Measurements from ENCODE around the gene TMEM131.
A peak's percentile ranks its signal among the peaks of the same experiment; 100 is the strongest.

The TMEM131 gene

GRCh38 chr2:98039085-98039756 is 43.5 kb upstream of the TMEM131 start:
- Histone ChIP-seq H3K27ac (replicated peaks) (no peak overlapping the region), H3K4me3 (replicated peaks; ENCODE audit: insufficient read depth, low read length) (no peak overlapping the region), H3K27me3 (ENCODE audit: insufficient read depth, poor library complexity, severe bottlenecking) (no peaks in the 10 kb centered on the region)
- TF ChIP-seq REST (IDR thresholded peaks at IDR 0.05; ENCODE audit: insufficient replicate concordance, low read depth): peak; percentile 34
- TF ChIP-seq GABPA (IDR thresholded peaks at IDR 0.05; ENCODE audit: low read depth): no peak
- no peak for TF ChIP-seq CTCF (IDR thresholded peaks at IDR 0.05; ENCODE audit: insufficient read depth, low read length)
- peak; percentile 42 to 82 for DNase-seq (ENCODE audit: low read depth in 1 of 2, low spot score in 1 of 2)

- H3K4me3 ChIP-seq (replicated peaks; ENCODE audit: insufficient read depth, low read length): no peak overlapping the region
- no peak for DNase-seq (ENCODE audit: low read depth in 1 of 2, low spot score in 1 of 2)
- H3K27ac ChIP-seq (replicated peaks): no peak overlapping the region
- no peak for TF ChIP-seq REST (IDR thresholded peaks at IDR 0.05; ENCODE audit: insufficient replicate concordance, low read depth)
- no peak for TF ChIP-seq CTCF (IDR thresholded peaks at IDR 0.05; ENCODE audit: insufficient read depth, low read length)
- TF ChIP-seq POLR2AphosphoS5 (IDR thresholded peaks at IDR 0.05; ENCODE audit: low read depth): no peak
- TF ChIP-seq SPI1 (IDR thresholded peaks at IDR 0.05; ENCODE audit: borderline replicate concordance, low read depth): no peak
- TF ChIP-seq GABPA (IDR thresholded peaks at IDR 0.05; ENCODE audit: low read depth): no peak
- no peaks in the 10 kb centered on the region for H3K27me3 ChIP-seq (ENCODE audit: insufficient read depth, poor library complexity, severe bottlenecking)
Observed at GRCh38 chr2:98037666-98038336, 42.1 kb upstream of the TMEM131 start.

- no peak for DNase-seq (ENCODE audit: low read depth in 1 of 2, low spot score in 1 of 2)
- no peaks in the 10 kb centered on the region for H3K27me3 ChIP-seq (ENCODE audit: insufficient read depth, poor library complexity, severe bottlenecking)
- H3K4me3 ChIP-seq (replicated peaks; ENCODE audit: insufficient read depth, low read length): no peak overlapping the region
- H3K27ac ChIP-seq (replicated peaks): no peak overlapping the region
- no peak for TF ChIP-seq CTCF (IDR thresholded peaks at IDR 0.05; ENCODE audit: insufficient read depth, low read length)
- TF ChIP-seq REST (IDR thresholded peaks at IDR 0.05; ENCODE audit: insufficient replicate concordance, low read depth): no peak
- TF ChIP-seq GABPA (IDR thresholded peaks at IDR 0.05; ENCODE audit: low read depth): no peak
- no peak for TF ChIP-seq SPI1 (IDR thresholded peaks at IDR 0.05; ENCODE audit: borderline replicate concordance, low read depth)
- no peak for TF ChIP-seq POLR2AphosphoS5 (IDR thresholded peaks at IDR 0.05; ENCODE audit: low read depth)
Observed at GRCh38 chr2:98037206-98037605, 41.5 kb upstream of the TMEM131 start.

Data from HL-60 (cell line).